Suprapubic skin (tissue), 4 donors: Measurements from ENCODE around the gene MAP2K1.

Source experiments
- CTCF ChIP-seq, 2 donors: fragments of 200-600 bp in 1 of 2; fragments of 450-650 bp in 1 of 2; sonication (generic) in 1 of 2; IDR thresholded peaks; one replicate each; pipeline ENCODE4 v1.5.1; 2016 to 2019; ENCODE audit warnings: antibody characterized with exemption in 2 of 2, mild to moderate bottlenecking in 1 of 2, moderate library complexity in 1 of 2
- EP300 ChIP-seq: sonication (generic); formaldehyde crosslinking; IDR thresholded peaks from one replicate; pipeline ENCODE4 v1.6.1; 2017; ENCODE audit warnings: antibody characterized with exemption
- POLR2A ChIP-seq, 2 donors: fragments of 450-650 bp; IDR thresholded peaks; one replicate each; pipeline ENCODE4 v1.6.1; 2017; ENCODE audit warnings: antibody characterized with exemption in 2 of 2, mild to moderate bottlenecking in 2 of 2, moderate library complexity in 2 of 2
- POLR2AphosphoS5 ChIP-seq, 3 donors: sonication (generic); formaldehyde crosslinking; IDR thresholded peaks; one replicate each; pipeline ENCODE4 v1.6.1; 2017; ENCODE audit warnings: antibody characterized with exemption in 3 of 3

GRCh38 chr15:66417736-66418135, 31.0 kb downstream of the MAP2K1 start:
- TF ChIP-seq CTCF (IDR thresholded peaks at IDR 0.05) (no peak), POLR2AphosphoS5 (IDR thresholded peaks at IDR 0.05) (no peak), EP300 (no peak), POLR2A (IDR thresholded peaks at IDR 0.05) (no peak)
